ENCODE measurements around the gene ACCSL. TPM values are rescaled to one million over a fixed set of nuclear protein-coding genes. Genes with fewer than 3 reads are reported as not detected.

The ACCSL gene
- total and polyA plus RNA-seq, 8 donors = 0.13 to 0.47 (median 0.37) TPM; not detected in 2

- ATAC-seq (peak; percentile 98), DNase-seq (peak; percentile 93 to 97 (median 96))
- TF ChIP-seq CTCF (IDR thresholded peaks at IDR 0.05) = peak; percentile 64 to 85
- Histone ChIP-seq H3K27me3 (no peaks in the 10 kb centered on the region), H3K4me3 (peak within 1 kb of the TSS; percentile 62 to 77), H3K27ac (peak within 1 kb of the TSS; percentile 90 to 91), H3K4me1 (peaks cover 0 to 16% of the 10 kb centered on the region in 2 donors), H3K36me3 (peaks cover 0 to 8% of the 10 kb centered on the region in 2 donors), H3K9me3 (no peaks in the 10 kb centered on the region)
- intact Hi-C loops (cut with DNase I) = no loop called here
Measured at GRCh38 chr11:44065841-44066731, 18.3 kb downstream of the ACCSL start, which contains the start of gene ACCS. TSS of gene ACCS (plus strand) at chr11:44066270. CDS start at chr11:44067628, 1,358 bp downstream.

GRCh38 chr11:44066732-44067141 is 19.0 kb downstream of the ACCSL start:
- Histone ChIP-seq H3K4me1 (peaks cover 0 to 16% of the 10 kb centered on the region in 2 donors), H3K27ac (peak overlapping the region; percentile 90 to 91), H3K36me3 (peaks cover 0 to 14% of the 10 kb centered on the region in 2 donors), H3K27me3 (no peaks in the 10 kb centered on the region), H3K9me3 (no peaks in the 10 kb centered on the region), H3K4me3 (peak overlapping the region; percentile 62 to 77)
- DNase-seq = peak in 1 of 4 donors; percentile 13
- intact Hi-C loops (cut with DNase I) = no loop called here
- no peak for TF ChIP-seq CTCF (IDR thresholded peaks at IDR 0.05)
- ATAC-seq = peak; percentile 34

- peaks cover 0 to 16% of the 10 kb centered on the region in 2 donors for H3K4me1 ChIP-seq
- peak overlapping the region in 1 of 2 donors; percentile 91 for H3K27ac ChIP-seq
- no peak for ATAC-seq
- TF ChIP-seq CTCF (IDR thresholded peaks at IDR 0.05) = no peak
- H3K36me3 ChIP-seq = peaks cover 0 to 20% of the 10 kb centered on the region in 2 donors
- no peak for DNase-seq
- intact Hi-C loops (cut with DNase I) = no loop called here
- H3K27me3 ChIP-seq = no peaks in the 10 kb centered on the region
- peak overlapping the region; percentile 62 to 77 for H3K4me3 ChIP-seq
- no peaks in the 10 kb centered on the region for H3K9me3 ChIP-seq
Measured at GRCh38 chr11:44067266-44067665, 19.5 kb downstream of the ACCSL start.

GRCh38 chr11:44068180-44068579 is 20.4 kb downstream of the ACCSL start:
- TF ChIP-seq CTCF (IDR thresholded peaks at IDR 0.05) = no peak
- no peak for DNase-seq
- H3K4me3 ChIP-seq = no peak overlapping the region
- H3K4me1 ChIP-seq = peaks cover 0 to 16% of the 10 kb centered on the region in 2 donors
- ATAC-seq = no peak
- peaks cover 0 to 29% of the 10 kb centered on the region in 2 donors for H3K36me3 ChIP-seq
- no peak overlapping the region for H3K27ac ChIP-seq
- no peaks in the 10 kb centered on the region for H3K27me3 ChIP-seq
- no peaks in the 10 kb centered on the region for H3K9me3 ChIP-seq
- intact Hi-C loops (cut with DNase I) = no loop called here

- intact Hi-C loops (cut with DNase I) = no loop called here
- Histone ChIP-seq H3K36me3 (peaks cover 0 to 53% of the 10 kb centered on the region in 2 donors), H3K27me3 (no peaks in the 10 kb centered on the region), H3K9me3 (no peaks in the 10 kb centered on the region), H3K4me3 (no peak overlapping the region), H3K4me1 (peaks cover 0 to 10% of the 10 kb centered on the region in 2 donors), H3K27ac (no peak overlapping the region)
- ATAC-seq = no peak
- no peak for DNase-seq
- no peak for TF ChIP-seq CTCF (IDR thresholded peaks at IDR 0.05)
Measured at GRCh38 chr11:44071157-44071556, 23.4 kb downstream of the ACCSL start.
